ENCODE results near the gene MGAM2. TPM values are rescaled to one million over a fixed set of nuclear protein-coding genes. Genes with fewer than 3 reads are reported as not detected.
A peak's percentile ranks its signal among the peaks of the same experiment; 100 is the strongest.

MGAM2 gene
- total RNA-seq, 2 donors from 2014 or later, result not detected

GRCh38 chr7:142228537-142229104, 117.1 kb downstream of the MGAM2 start:
- DNase-seq (ENCODE audit: low spot score), result no peak
- no peaks in the 10 kb centered on the region for H3K4me1 Mint-ChIP-seq (ENCODE audit: low read depth in 2 of 2)
- H3K27ac Mint-ChIP-seq, result no peak overlapping the region
- H3K9me3 Mint-ChIP-seq, result no peaks in the 10 kb centered on the region
- no peak overlapping the region for H3K4me3 Mint-ChIP-seq
- ATAC-seq, result no peak
- no peaks in the 10 kb centered on the region for H3K36me3 Mint-ChIP-seq
- peaks cover 6 to 22% of the 10 kb centered on the region in 2 donors for H3K27me3 Mint-ChIP-seq

DNA sequence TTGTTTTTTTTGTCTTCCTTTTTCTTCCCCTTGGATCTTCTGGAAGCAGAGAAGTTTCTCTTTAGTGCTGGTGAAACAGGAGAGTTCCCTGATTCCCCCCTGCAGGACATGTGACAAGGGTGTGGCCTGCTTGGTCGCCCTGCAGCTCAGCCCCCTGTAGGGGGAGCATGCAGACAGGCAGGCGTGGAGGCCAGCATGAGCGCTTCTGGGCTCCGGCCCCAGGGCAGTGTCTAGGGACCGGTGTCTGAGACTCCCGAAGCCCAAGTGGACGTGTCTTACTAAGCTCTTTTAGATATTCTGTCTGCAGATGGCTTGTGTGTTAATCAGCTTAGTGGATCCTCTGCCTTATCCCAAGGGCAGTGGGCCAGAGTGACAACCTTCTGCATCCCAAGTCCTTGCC, 120.2 kb downstream of the MGAM2 start:
- DNase-seq (ENCODE audit: low spot score), result no peak
- no peak overlapping the region for H3K4me3 Mint-ChIP-seq
- H3K4me1 Mint-ChIP-seq (ENCODE audit: low read depth in 2 of 2), result no peaks in the 10 kb centered on the region
- no peak overlapping the region for H3K27ac Mint-ChIP-seq
- peaks cover 25 to 26% of the 10 kb centered on the region in 2 donors for H3K27me3 Mint-ChIP-seq
- peak in 1 of 2 donors; percentile 38 for ATAC-seq
- no peaks in the 10 kb centered on the region for H3K9me3 Mint-ChIP-seq
- no peaks in the 10 kb centered on the region for H3K36me3 Mint-ChIP-seq

- Mint-ChIP-seq H3K9me3 (no peaks in the 10 kb centered on the region), H3K27ac (no peak overlapping the region), H3K4me3 (no peak overlapping the region), H3K36me3 (no peaks in the 10 kb centered on the region), H3K4me1 (ENCODE audit: low read depth in 2 of 2) (no peaks in the 10 kb centered on the region), H3K27me3 (peaks cover 20 to 25% of the 10 kb centered on the region in 2 donors)
- ATAC-seq, result no peak
- no peak for DNase-seq (ENCODE audit: low spot score)
Measured at GRCh38 chr7:142240546-142240945, 129.0 kb downstream of the MGAM2 start.

- Mint-ChIP-seq H3K9me3 (no peaks in the 10 kb centered on the region), H3K4me1 (ENCODE audit: low read depth in 2 of 2) (no peaks in the 10 kb centered on the region), H3K27ac (no peak overlapping the region), H3K27me3 (peaks cover 0 to 18% of the 10 kb centered on the region in 2 donors), H3K36me3 (no peaks in the 10 kb centered on the region), H3K4me3 (no peak overlapping the region)
- ATAC-seq (no peak), DNase-seq (ENCODE audit: low spot score) (no peak)
Measured at GRCh38 chr7:142243823-142244222, 132.3 kb downstream of the MGAM2 start.

GRCh38 chr7:142248166-142249160, 136.9 kb downstream of the MGAM2 start:
- ATAC-seq (peak in 1 of 2 donors; percentile 33), DNase-seq (ENCODE audit: low spot score) (no peak)
- Mint-ChIP-seq H3K27me3 (peaks cover 0 to 13% of the 10 kb centered on the region in 2 donors), H3K27ac (no peak overlapping the region), H3K4me1 (ENCODE audit: low read depth in 2 of 2) (no peaks in the 10 kb centered on the region), H3K9me3 (no peaks in the 10 kb centered on the region), H3K36me3 (no peaks in the 10 kb centered on the region), H3K4me3 (no peak overlapping the region)

- no peaks in the 10 kb centered on the region for H3K36me3 Mint-ChIP-seq
- no peak for DNase-seq (ENCODE audit: low spot score)
- peaks cover 0 to 8% of the 10 kb centered on the region in 2 donors for H3K27me3 Mint-ChIP-seq
- H3K27ac Mint-ChIP-seq, result no peak overlapping the region
- H3K9me3 Mint-ChIP-seq, result no peaks in the 10 kb centered on the region
- no peak overlapping the region for H3K4me3 Mint-ChIP-seq
- H3K4me1 Mint-ChIP-seq (ENCODE audit: low read depth in 2 of 2), result no peaks in the 10 kb centered on the region
- no peak for ATAC-seq
Measured at GRCh38 chr7:142249918-142250317, 138.4 kb downstream of the MGAM2 start.

- H3K4me3 Mint-ChIP-seq, result no peak overlapping the region
- DNase-seq (ENCODE audit: low spot score) (no peak), ATAC-seq (no peak)
- H3K27me3 Mint-ChIP-seq, result peaks cover 0 to 8% of the 10 kb centered on the region in 2 donors
- no peaks in the 10 kb centered on the region for H3K9me3 Mint-ChIP-seq
- no peak overlapping the region for H3K27ac Mint-ChIP-seq
- H3K4me1 Mint-ChIP-seq (ENCODE audit: low read depth in 2 of 2), result no peaks in the 10 kb centered on the region
- H3K36me3 Mint-ChIP-seq, result no peaks in the 10 kb centered on the region
Measured at GRCh38 chr7:142250705-142251104, 139.2 kb downstream of the MGAM2 start.

GRCh38 chr7:142257958-142258357, 146.4 kb downstream of the MGAM2 start, which contains the start of gene PRSS58:
PRSS58 (minus strand) TSS chr7:142258058; CDS start chr7:142257707, 351 bp downstream.
- Mint-ChIP-seq H3K9me3 (peaks cover 6% of the 10 kb centered on the region), H3K27me3 (peaks cover 17 to 24% of the 10 kb centered on the region in 2 donors), H3K36me3 (no peaks in the 10 kb centered on the region), H3K4me3 (no peak within 1 kb of the TSS), H3K27ac (no peak within 1 kb of the TSS), H3K4me1 (ENCODE audit: low read depth in 2 of 2) (no peaks in the 10 kb centered on the region)
- DNase-seq (ENCODE audit: low spot score) (no peak), ATAC-seq (no peak)

GRCh38 chr7:142263598-142264380, 152.3 kb downstream of the MGAM2 start:
- ATAC-seq (no peak), DNase-seq (ENCODE audit: low spot score) (no peak)
- Mint-ChIP-seq H3K4me1 (ENCODE audit: low read depth in 2 of 2) (no peaks in the 10 kb centered on the region), H3K27me3 (peaks cover 25 to 34% of the 10 kb centered on the region in 2 donors), H3K27ac (no peak overlapping the region), H3K36me3 (no peaks in the 10 kb centered on the region), H3K9me3 (peaks cover 6% of the 10 kb centered on the region), H3K4me3 (no peak overlapping the region)

Other genes with a start within 250 kb of the MGAM2 start
- gene OR9A4, start 195.3 kb upstream of the MGAM2 start, total RNA-seq, result not detected
- not detected for gene CLEC5A, start 164.7 kb upstream of the MGAM2 start, total RNA-seq
- not detected for gene TAS2R38, start 137.9 kb upstream of the MGAM2 start, total RNA-seq
- gene MGAM, start 115.8 kb upstream of the MGAM2 start, total RNA-seq, result under 1 TPM in 1 of 2 donors, not detected in 1; 0.33 TPM
- not detected for gene PRSS58, start 146.3 kb downstream of the MGAM2 start, total RNA-seq